HG02571 (cell line): ENCODE data around the gene ZNF865.

Experiments used
- ATAC-seq: cut with Tn5 transposase; IDR thresholded peaks from one replicate; pipeline ENCODE4 v1.9.1; 2021; ENCODE audit warnings: mild to moderate bottlenecking, moderate library complexity; ENCODE audit not compliant: unreplicated experiment

Gene ZNF865

DNA sequence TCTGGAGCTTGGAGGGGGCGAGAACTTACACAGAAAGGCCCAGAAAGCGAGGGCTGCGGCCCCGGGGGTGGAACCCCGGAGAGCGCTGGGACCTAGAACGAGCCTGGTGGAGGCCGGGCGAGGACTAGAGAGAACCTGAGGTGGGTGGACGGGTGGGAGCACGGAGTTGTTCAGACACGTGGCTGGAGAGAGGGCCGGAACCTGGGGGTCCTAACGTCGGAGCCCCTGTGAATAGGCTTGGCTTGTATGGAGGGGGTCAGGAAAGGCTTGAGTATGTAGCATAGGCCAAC is 38.4 kb downstream of the ZNF865 start:
- ATAC-seq, result no peak

DNA sequence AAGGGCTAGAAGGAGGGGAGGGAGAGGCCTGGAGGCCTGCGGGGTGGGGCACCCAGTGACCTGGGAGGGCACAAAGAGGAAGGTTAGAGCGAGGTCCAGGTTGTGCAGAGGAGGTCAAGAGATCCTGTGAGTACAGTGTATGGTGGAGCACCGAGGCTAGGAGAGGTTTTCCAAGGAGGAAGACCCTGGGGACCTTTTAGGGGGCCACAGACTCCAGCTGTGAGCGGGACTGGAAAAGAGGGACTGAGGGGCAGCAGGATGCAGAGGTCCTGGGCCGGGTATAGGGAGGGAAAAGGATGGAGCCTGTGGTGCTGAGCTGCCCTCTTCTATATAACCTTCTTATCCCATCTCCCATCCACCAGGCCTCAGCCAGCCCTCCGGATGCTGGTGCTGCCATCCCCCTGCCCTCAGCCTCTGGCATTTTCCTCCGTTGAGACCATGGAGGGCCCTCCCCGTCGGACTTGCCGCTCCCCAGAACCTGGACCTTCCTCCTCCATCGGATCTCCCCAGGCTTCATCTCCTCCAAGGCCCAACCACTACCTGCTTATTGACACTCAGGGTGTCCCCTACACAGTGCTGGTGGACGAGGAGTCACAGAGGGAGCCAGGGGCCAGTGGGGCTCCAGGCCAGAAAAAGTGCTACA is 38.9 kb downstream of the ZNF865 start:
- ATAC-seq, result no peak

DNA sequence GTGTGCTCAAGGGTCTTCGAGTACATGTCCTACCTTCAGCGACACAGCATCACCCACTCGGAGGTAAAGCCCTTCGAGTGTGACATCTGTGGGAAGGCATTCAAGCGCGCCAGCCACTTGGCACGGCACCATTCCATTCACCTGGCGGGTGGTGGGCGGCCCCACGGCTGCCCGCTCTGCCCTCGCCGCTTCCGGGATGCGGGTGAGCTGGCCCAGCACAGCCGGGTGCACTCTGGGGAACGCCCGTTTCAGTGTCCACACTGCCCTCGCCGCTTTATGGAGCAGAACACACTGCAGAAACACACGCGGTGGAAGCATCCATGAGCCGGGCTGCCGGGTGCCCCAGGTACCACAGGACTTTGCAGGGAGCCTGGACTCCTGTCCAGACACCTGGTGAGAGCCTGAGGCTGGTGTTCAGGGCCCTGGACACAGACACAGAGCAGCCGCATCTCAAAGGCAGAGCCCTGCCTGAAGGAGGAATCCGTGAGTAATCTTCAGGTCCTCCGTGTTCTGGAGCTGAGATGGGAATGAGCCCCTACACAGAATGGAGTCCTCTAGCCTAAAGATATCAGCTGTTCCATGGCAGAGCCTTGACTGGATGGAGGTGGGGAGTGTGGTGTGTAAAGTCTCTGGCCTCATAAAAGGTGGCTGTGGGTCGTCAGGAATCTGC is 39.5 kb downstream of the ZNF865 start:
- no peak for ATAC-seq

DNA sequence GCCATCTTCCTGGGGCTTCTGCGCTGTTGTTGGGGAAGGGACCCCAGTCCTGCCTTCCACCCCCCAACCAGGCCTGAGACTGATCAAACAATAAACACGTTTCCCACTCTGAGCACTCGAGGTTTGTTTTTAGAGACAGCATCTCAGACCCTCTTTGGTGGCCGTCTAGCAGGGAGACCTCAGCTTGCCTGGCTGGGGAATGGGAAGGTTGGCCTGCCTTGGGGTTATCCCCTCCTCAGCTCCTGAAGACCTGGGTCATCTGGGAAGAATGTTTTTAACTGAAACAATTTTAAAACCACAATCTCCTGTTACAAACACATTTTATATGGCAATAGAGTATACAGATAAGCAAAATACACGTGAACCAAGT is 40.0 kb downstream of the ZNF865 start:
- no peak for ATAC-seq

DNA sequence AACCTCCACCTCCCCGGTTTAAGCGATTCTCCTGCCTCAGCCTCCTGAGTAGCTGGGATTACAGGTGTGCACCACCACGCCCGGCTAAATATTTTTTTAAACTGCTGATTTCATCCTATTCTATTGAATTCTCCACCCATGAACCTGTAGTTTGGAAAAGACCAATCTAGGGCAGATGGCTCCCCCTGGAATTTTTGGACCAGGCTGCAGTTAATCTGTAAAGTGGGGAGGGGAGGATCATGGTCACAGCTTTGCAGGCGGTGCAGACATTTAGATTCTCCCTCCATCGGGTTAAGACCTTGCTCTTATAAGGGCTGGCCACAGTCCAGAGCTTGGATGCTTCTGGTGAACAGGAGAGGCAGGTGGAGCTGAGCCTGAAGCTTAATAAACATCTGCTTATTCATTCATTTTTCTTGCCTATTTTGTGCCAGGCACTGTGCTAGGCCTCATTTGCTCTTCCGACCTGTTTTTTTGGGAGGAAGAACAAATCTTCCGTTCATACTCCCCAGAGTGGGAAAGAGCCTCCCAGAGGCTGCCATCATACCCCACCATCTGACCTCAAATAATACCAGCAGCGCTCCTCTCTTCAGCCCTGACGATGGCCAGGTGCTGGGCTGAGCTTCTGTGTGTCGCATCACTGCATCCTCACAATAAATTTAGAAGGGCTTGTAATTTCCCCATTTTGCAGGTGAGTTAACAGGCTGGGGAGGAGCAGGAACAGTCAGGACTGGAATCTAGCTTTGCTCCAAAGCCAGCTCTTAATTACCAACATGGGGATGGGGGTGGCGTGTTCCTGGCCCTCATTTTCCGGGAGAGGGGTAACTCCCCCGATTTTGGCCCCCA is 41.7 kb downstream of the ZNF865 start:
- no peak for ATAC-seq

DNA sequence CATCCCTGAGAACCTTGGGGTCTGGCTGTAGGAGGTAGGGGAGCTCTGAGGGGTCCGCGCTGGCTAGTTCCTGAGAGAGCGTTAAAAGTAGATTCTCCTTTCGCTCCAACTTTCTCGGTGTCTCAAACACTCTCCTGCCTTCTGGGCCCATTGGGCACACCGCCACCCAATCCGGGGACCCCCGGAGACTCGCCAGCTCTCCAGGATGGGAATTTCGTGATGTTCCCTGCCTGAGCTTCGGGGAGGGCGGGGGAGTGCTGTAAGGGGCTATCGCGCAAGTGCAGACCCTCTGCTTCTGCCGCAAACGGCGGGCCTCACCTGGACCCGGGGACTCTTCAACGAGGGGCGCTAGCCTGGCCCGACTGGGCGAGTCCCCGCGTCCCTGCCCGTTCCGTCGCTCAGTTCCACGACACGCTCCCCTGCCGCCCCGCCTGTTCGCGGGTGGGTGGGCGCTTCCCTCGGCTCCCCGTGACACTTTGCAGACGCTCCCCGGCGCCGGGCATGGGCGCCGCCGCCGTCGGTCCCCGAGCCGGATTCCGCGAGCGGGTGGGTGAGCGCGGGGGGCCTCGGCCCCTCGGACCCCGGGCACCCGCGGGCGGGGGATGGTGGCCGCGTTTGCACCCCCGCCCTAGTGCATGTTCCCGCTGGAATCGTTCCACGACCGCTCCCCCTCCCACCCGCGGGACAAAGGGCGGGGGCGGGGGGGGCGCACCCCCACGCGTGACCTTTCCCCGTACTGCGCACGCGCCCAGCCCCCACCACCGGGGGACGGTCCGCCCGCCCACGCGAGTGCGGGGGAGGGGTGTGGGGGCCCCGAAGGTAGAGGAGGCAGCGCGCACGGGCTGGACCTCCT is 42.5 kb downstream of the ZNF865 start, which contains the start of gene CCDC106:
Gene CCDC106, plus strand, starts transcription at position 481 of the 853 bp plus-strand sequence. CDS start 835 bp downstream, outside the sequence.
- no peak for ATAC-seq

DNA sequence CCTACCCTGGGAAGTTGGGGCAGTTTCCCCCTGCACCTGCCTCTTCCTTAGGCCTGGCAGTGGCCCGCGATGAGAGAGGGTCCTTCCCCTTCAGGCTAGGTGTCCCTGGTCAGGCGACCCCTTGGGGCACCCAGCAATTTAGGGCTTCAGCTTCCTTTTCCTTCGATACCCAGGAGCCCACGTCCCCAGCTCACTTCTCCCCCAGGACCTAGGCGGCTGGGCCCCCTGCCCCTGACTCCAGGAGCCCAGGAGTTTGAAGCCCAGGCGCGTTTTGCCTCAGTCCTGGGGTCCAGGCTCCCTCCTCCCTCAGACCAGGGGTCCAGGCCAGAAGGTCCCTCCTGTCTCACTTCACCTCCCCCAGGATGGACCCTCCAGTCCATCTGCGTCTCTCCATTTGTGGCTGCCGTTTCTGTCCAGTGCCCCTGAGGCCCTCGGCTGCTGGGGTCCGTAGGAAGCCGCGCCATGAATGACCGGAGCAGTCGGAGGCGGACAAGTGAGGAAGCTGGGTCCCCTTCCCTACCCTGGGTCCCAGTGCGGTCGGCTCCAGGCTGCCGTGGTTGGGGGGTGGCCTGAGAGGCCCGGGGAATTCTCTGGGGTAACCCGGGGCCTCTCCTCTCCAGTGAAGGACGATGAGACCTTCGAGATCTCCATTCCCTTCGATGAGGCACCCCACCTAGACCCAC is 43.3 kb downstream of the ZNF865 start:
- no peak for ATAC-seq

DNA sequence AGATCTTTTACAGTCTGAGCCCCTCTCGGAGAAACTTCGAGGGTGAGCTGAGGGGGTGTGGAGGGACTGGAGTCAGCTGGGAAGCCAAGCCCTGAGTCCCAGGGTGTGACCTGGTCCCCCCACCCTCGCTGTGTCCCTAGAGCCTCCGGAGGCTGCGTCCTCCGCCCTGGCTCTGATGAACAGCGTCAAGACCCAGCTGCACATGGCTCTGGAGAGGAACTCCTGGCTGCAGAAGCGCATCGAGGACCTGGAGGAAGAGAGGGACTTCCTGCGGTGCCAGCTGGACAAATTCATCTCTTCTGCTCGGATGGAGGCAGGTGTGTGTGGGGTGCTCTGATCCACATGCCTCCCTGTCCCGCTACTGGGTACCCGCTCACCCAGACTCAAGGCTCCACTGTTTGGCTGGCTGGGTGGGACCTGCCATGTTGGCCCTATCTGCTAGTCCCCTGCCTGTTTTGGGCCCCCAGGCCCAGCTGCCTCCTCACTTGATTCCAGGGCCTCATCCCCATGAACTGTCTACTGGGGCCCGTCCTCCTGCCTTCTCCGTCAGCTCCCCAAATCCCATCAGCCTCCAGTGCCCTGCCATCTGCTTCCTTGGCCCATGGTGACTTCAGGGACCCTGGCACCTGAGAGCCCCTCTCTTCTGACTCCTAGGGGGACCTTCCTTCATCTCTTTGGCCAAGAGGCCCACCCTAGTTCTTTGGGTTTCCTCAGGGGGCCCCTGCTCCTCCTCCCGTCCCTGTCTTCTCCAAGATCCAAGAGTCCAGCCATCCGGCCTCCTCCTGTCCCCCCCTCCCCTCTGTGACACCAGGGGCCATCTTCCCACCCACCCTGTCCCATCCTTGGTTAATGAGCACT is 44.0 kb downstream of the ZNF865 start:
- no peak for ATAC-seq

DNA sequence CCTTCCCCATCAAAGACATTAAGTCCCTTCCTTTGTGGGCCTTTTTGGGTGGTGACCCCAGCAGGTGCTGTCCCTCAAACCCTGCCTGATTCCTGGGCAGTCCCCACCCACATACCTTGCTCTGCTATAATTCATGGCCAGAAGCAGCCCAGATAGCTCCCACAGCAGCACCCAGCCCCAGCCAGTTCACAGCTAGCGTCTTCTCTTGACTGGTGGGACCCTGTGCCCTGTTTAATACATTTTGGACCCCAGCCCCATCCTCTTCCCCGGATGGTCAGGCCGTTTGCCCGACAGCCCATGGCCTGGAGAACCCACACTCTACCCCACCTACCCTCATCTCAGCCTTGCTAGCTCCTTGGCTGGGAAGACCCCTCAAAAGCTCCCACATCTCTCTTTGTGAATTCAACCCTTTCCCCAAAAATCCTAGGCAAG is 44.7 kb downstream of the ZNF865 start:
- ATAC-seq, result no peak

DNA sequence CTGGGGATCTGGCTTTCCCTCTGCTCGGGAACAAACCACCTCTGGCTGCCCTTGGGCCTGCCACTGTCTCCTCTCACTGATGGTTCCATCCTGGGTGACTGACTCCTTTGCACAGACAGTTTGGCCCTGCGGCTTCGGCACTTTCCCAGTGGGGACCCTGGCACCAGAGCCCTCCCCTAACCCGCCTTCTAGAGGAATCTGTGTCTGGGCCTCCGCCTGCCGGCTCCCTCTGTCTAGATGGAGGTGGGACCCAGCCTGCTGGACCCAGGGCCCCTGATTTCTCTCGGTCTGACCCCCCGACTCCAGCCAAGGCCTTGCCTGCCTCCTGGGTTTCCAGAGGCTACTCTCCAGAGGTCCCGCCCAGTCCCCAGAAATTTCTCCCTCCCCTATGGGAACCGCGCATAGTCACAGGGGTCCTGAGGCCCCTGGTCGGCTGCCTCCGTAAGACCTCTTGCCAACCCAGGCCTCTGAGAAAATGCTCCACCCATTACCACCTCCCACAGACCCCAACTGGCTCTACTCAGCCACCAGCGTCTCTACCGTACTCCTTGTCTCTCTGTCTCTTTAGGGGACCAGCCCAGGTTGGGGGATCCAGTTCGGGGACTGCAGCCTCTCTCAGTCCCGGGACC is 45.3 kb downstream of the ZNF865 start:
- ATAC-seq, result no peak

DNA sequence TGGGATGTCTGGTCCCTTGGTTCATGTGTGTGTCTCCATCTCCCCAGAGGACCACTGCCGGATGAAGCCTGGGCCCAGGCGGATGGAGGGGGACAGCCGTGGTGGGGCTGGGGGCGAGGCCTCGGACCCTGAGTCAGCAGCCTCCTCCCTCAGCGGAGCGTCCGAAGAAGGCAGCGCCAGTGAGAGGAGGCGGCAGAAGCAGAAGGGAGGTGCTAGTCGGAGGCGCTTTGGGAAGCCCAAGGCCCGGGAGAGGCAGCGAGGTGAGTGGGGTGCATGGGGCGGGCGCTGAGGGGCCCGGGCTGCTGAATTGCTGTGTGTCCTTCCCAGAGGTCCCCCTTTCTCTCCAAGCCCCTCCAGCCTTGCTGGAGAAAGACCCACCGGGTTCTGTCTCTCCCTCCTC is 45.8 kb downstream of the ZNF865 start:
- ATAC-seq, result no peak

DNA sequence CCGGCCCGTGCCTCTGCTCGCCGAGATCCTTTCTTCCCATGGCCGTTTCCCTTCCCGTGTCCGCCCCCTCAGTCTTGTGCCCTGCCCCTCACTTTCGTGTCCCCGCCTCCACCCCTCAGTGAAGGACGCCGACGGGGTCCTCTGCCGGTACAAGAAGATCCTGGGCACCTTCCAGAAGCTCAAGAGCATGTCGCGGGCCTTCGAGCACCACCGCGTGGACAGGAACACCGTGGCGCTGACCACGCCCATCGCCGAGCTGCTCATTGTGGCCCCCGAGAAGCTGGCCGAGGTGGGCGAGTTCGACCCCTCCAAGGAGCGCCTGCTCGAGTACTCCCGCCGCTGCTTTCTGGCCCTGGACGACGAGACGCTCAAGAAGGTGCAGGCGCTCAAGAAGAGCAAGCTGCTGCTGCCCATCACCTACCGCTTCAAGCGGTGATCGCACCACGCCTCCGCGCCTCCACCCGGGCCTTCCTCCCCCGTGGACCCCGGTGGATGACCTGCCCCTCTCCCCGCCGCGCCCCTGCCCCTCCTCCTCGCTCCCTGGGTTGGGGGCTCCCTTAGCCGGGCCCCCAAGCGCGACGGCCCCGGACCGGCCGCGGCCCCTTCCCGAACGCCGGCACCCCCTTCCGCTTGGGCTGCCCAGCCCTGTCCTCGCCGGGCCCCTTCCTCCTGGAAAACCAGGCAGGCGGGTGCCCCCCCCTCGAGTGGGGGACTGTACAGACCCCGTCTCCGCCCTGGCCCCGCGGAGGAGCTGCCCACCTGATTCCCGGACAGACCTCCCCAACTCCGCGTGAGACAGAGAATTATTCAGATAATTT is 47.1 kb downstream of the ZNF865 start:
- no peak for ATAC-seq

DNA sequence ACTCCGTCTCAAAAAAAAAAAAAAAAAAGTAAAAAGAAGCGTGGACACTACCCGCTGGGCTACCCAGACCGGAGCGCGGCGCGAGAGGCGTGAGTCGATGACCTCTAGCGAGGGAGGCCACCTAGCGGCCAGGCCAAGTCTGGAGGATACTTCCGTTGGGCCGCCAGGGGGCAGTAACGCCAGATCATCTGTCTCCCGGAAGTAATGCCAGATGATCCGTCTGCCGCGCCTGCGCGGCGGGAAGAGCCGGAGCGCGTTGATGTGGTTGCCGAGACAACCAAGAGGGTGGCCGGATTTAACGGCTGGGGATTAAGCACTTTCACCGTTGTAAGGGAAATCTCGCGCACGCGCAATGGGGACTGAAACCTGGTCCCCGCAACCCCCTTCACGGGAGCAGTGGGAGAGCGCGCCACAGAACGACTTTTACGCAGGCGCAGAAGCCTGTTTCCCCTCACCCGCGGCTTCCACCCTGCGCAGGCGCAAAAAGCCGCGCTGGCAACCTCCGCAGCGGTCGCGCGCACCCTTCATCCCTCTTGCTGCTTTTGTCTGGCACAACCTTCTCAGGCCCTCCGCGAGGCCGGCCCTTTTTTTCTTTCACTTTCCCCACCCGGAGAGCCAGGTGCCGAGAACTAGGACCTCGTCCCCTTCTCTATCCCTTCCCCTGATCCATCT is 48.3 kb downstream of the ZNF865 start:
- peak; percentile 41 for ATAC-seq

DNA sequence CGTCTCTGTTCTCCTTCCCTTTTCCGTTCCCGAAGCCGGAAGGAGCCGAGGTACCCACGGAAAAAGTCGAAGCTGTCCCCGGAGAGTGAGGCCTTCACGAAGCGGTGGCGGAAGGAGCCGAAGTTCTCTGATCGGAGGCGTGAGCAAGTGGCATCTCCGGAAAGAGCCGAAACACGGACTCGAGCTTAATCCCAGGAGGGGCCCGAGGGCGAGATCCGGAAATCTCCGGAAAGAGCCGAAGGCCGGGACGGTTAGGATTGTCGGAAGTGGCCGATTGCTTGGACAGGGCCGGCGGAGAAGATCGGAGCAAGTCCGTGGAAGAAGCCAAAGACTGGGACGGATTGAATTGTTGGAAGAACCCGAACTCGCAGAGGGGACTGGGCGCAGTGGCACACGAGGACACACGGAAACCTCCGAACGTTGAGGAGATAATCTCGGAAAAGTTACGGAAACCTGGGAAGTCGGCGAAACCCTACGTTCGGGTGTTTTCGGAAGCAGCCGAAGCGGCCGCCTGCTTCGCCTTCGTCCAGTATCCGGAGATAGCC is 48.9 kb downstream of the ZNF865 start:
- ATAC-seq, result peak; percentile 57

DNA sequence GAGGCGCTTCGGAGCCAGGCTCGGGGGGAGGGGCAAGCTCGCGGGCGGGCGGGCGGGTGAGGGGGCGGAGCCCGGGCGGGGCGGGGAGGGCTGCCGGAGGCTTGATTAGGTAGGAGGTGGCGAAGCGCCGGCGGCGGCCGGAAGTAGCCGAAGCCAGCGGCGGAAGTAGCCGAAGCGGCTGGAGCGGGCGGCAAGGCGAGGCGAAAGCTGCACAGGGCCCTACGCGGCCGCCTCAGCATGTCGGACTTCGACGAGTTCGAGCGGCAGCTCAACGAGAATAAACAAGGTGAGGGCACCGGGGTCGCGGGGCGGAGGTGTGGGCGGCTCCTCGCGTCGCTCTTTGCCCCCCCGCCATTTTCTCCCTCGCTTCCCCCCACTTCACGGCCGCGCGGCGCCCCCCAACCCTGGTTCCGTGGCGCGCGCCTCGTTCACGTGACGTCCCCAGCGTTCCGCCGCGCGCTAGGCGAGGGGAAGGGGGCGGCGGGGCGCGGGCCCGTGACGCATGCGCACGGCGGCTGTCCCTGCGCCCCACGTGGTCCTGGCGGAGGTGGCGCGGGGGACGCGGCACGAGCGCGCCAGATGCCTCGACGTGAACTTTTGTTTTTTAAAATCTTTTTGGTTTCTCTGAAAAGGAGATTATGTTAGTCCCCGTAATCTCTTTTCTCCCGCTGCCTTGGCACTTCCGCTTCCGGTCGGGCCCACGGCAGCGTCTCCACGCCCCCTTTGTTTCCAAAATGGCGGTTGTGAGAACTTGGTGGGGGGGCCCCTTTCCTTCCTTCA is 49.6 kb downstream of the ZNF865 start, which contains the start of gene U2AF2:
Gene U2AF2, plus strand, starts transcription at position 168 of the 780 bp plus-strand sequence. Its CDS starts 70 bp downstream, at position 238.
- peak; percentile 24 for ATAC-seq

DNA sequence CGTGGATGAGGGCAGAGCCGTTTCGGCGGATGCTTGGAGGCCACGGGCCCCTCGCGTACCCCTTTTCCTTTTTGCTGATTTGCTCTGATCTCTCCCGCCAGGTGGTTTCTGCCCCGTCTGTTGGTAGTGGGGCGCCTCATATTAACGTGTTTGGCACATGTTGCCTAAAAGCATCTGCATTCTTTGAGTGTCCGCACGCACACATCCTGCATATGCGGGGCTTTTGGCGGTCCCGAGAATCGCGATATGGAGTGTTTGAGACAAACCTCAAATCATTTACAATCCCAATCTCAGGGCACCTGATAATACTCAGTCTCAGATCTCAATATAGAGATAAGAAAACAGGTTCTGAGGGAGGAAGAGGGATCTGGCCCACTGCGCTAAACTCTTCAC is 50.2 kb downstream of the ZNF865 start:
- ATAC-seq, result no peak

DNA sequence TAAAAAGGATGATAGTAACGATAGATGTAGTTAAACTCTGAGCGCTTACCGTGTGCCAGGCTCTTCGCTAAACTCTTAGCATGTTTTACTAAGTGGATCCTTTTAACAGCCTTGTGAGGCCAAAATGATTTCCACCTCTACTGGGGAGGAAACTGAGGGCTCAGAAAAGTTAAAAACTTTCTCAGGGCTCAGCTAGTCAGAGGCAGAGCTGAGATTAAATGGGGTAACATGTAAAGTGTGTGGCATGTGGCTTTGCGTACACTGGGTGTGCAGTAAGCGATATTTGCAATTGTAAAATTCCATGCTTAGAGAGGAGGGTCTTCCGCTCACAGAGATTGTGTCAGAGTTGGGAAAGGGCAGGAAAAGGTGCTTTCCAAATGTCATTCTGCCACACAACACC is 51.1 kb downstream of the ZNF865 start:
- ATAC-seq, result no peak
